Measurements from ENCODE around the gene PRM1. TPM values are rescaled to one million over a fixed set of nuclear protein-coding genes. Genes with fewer than 3 reads are reported as not detected.

Gene PRM1
- total RNA-seq, 2 donors from 2014 or later = not detected

DNA sequence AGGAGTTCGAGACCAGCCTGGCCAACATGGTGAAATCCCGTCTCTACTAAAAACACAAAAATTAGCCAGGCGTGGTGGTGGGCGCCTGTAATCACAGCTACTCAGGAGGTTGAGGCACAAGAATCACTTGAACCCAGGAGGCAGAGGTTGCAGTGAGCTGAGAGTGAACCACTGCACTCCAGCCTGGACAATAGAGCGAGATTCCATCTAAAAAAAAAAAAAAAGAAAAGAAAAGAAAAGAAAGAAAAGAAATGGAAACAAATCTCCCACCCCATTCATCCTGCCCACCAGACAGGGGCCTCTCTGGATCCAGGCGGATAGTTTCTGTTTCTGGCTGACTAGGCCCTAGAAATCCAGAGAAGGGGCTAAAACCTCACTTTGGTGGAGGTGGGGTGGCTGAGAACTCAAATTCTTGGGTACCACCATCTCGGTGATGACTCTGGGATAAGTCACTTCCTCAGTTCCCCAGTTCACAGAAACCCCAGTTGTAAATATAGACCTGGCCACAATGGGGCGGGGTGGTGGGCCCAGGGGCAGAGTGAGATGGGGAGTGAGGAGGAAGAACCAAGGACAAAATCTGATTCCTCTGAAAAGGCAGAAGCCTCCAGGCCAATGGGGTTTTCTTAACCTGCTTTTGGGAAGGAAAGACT lies 47.3 kb downstream of the PRM1 start:
- no peak for DNase-seq
- intact Hi-C loops (cut with DNase I) = no loop called here
- Histone ChIP-seq H3K4me1 (peaks cover 5% of the 10 kb centered on the region), H3K27ac (no peak overlapping the region), H3K36me3 (no peaks in the 10 kb centered on the region), H3K9ac (ENCODE audit: low read depth in 2 of 2, low read length in 2 of 2) (no peak overlapping the region), H3K4me3 (no peak overlapping the region), H3K9me3 (no peaks in the 10 kb centered on the region), H3K27me3 (no peaks in the 10 kb centered on the region)
- TF ChIP-seq, protein P1, sequence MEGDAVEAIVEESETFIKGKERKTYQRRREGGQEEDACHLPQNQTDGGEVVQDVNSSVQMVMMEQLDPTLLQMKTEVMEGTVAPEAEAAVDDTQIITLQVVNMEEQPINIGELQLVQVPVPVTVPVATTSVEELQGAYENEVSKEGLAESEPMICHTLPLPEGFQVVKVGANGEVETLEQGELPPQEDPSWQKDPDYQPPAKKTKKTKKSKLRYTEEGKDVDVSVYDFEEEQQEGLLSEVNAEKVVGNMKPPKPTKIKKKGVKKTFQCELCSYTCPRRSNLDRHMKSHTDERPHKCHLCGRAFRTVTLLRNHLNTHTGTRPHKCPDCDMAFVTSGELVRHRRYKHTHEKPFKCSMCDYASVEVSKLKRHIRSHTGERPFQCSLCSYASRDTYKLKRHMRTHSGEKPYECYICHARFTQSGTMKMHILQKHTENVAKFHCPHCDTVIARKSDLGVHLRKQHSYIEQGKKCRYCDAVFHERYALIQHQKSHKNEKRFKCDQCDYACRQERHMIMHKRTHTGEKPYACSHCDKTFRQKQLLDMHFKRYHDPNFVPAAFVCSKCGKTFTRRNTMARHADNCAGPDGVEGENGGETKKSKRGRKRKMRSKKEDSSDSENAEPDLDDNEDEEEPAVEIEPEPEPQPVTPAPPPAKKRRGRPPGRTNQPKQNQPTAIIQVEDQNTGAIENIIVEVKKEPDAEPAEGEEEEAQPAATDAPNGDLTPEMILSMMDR (IDR thresholded peaks at IDR 0.05) = no peak

DNA sequence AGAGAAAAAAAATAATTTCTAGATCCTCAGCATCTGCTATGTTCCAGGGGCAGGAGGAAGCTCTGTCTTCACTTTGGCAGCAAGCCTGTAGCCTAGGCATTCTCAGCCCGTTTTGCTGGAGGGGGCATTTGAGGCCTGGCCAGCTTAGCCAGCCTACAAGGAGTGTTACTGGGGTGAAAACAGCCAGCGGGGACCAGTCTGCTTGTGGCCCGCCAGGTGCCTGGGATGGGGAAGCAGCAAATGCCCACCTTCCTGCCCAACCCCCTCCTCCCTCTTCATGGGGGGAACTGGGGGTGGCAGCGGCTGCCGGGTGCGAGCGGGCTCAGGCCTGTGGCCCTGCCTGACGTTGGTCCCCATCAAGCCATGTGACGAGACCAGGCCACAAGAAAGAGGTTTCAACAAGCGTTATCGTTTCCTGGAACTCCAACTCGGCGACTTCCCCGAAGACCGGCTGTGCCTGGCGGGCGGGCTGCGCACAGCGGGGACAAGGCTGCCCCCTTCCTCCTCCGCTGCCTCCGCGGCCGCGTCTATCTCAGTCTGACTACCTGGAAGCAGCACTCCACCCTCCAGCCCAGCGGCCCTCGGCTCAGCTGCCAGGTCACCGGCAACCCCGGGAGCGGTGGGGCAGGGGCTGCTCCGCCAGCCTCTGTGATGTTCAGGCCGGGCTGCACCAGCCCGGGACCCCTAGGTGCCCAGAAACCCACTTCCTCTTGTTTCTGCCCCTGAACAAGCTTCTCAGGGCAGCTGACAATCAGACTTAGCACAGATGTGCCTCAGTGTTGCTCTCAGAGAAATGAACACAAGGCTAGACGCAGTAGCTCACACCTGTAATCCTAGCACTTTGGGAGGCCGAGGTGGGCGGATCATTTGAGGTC lies 48.0 kb downstream of the PRM1 start:
- Histone ChIP-seq H3K27ac (peak overlapping the region; percentile 37), H3K27me3 (no peaks in the 10 kb centered on the region)

DNA sequence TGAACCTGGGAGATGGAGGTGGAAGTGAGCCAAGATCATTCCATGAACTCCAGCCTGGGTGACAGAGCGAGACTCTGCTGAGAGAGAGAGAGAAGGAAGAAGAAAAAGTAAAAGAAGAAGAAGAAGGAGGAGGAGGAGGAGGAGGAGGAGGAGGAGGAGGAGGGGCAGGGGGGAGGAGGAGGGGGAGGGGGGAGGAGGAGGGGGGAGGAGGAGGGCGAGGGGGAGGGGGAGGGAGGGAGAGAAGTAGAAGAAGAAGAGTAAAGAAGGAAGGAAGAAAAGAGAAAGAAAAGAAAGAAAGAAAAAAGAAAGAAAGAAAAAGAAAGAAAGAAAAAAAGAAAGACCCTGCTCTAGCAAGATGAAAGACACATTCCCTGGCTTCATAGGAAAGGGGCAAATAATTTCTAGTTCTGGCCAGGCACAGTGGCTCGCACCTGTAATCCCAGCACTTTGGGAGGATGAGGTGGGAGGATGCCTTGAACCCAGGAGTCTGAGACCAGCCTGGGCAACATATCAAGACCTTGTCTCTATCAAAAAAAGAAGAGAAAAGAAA lies 48.8 kb downstream of the PRM1 start:
- peaks cover 5% of the 10 kb centered on the region for H3K4me1 ChIP-seq
- H3K9ac ChIP-seq (ENCODE audit: low read depth in 2 of 2, low read length in 2 of 2) = no peak overlapping the region
- TF ChIP-seq, protein P1 (IDR thresholded peaks at IDR 0.05) = no peak
- no peaks in the 10 kb centered on the region for H3K36me3 ChIP-seq
- intact Hi-C loops (cut with DNase I) = no loop called here
- no peak for DNase-seq
- peak overlapping the region; percentile 37 for H3K27ac ChIP-seq
- H3K27me3 ChIP-seq = no peaks in the 10 kb centered on the region
- H3K4me3 ChIP-seq = no peak overlapping the region
- no peaks in the 10 kb centered on the region for H3K9me3 ChIP-seq

More for the DNA sequence above, 48.0 kb downstream of the PRM1 start:
- Histone ChIP-seq H3K9ac (ENCODE audit: low read depth in 2 of 2, low read length in 2 of 2) (peak overlapping the region in 1 of 2 donors; percentile 33), H3K36me3 (no peaks in the 10 kb centered on the region), H3K9me3 (no peaks in the 10 kb centered on the region), H3K4me1 (peaks cover 5% of the 10 kb centered on the region), H3K4me3 (no peak overlapping the region)
- TF ChIP-seq, protein P1 (IDR thresholded peaks at IDR 0.05) = no peak
- intact Hi-C loops (cut with DNase I) = no loop called here
- peak; percentile 50 for DNase-seq

DNA sequence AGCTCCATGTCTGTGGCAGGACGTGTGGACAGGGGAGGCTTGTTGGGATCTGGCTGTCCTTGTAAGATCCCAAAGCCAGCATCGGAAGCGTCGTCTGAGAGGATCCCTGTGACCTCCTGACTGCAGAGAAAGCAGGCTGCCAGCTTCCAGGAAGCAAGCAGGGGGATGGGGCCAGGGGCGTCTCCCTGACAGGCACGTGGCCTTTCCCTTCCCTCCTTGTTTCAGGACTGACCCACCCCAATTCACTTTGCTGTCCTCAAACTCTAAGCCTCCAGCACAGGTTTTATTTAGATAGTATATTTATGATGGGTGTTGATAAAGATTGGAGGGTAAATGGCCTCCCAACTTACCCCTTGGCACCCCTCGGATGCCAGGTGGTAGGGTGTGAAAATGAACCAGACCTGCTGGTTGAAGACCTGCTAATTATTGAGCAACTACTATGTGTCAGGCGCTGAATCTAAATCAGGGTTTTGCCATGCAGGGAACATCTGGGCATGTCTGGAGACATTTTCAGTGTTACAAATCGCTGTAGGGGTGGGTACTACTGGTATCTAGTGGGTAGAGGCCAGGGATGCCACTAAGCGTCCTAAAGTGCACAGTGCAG lies 49.7 kb downstream of the PRM1 start:
- intact Hi-C loops (cut with DNase I) = no loop called here
- H3K4me3 ChIP-seq = no peak overlapping the region
- H3K4me1 ChIP-seq = peaks cover 5% of the 10 kb centered on the region
- DNase-seq = no peak
- TF ChIP-seq, protein P1 (IDR thresholded peaks at IDR 0.05) = no peak
- H3K9me3 ChIP-seq = no peaks in the 10 kb centered on the region
- no peak overlapping the region for H3K9ac ChIP-seq (ENCODE audit: low read depth in 2 of 2, low read length in 2 of 2)
- no peaks in the 10 kb centered on the region for H3K27me3 ChIP-seq
- H3K27ac ChIP-seq = no peak overlapping the region
- H3K36me3 ChIP-seq = no peaks in the 10 kb centered on the region

Small RNA genes within 50 kb of the gene (microRNA-seq; reads per million reads assigned to microRNA genes)
- gene MIR548H2 = not detected

Other genes starting within 250 kb of the PRM1 start
- 1 to 10 TPM; 3.2 to 3.7 TPM for gene SOCS1, start 25.1 kb downstream of the PRM1 start, total RNA-seq
- not detected for gene TNP2, start 12.0 kb downstream of the PRM1 start, total RNA-seq
- gene PRM3, start 7.7 kb downstream of the PRM1 start, total RNA-seq = not detected
- gene PRM2, start 4.8 kb downstream of the PRM1 start, total RNA-seq = not detected
- 10 to 100 TPM; 12.0 to 46.3 TPM for gene RMI2, start 64.1 kb upstream of the PRM1 start, total RNA-seq